ENCODE data around the gene ABCA1. TPM values are rescaled to one million over a fixed set of nuclear protein-coding genes. Genes with fewer than 3 reads are reported as not detected.

ABCA1 gene
- total RNA-seq, 1 donor = 43.4 TPM

- H3K9me3 ChIP-seq (ENCODE audit: low read depth, low read length) = no peaks in the 10 kb centered on the region
- no peaks in the 10 kb centered on the region for H3K27me3 ChIP-seq (ENCODE audit: insufficient read depth, low read length)
- H3K4me1 ChIP-seq (ENCODE audit: insufficient read depth, low read length) = peaks cover 32% of the 10 kb centered on the region
- H3K4me3 ChIP-seq (ENCODE audit: low read length) = no peak overlapping the region
Observed at GRCh38 chr9:104875320-104875719, 52.6 kb downstream of the ABCA1 start.

GRCh38 chr9:104873489-104873850, 54.5 kb downstream of the ABCA1 start:
- H3K4me3 ChIP-seq (ENCODE audit: low read length) = no peak overlapping the region
- H3K9me3 ChIP-seq (ENCODE audit: low read depth, low read length) = no peaks in the 10 kb centered on the region
- H3K4me1 ChIP-seq (ENCODE audit: insufficient read depth, low read length) = peaks cover 50% of the 10 kb centered on the region
- H3K27me3 ChIP-seq (ENCODE audit: insufficient read depth, low read length) = no peaks in the 10 kb centered on the region

GRCh38 chr9:104872656-104873488, 55.1 kb downstream of the ABCA1 start:
- Histone ChIP-seq H3K27me3 (ENCODE audit: insufficient read depth, low read length) (no peaks in the 10 kb centered on the region), H3K4me3 (ENCODE audit: low read length) (no peak overlapping the region), H3K9me3 (ENCODE audit: low read depth, low read length) (no peaks in the 10 kb centered on the region), H3K4me1 (ENCODE audit: insufficient read depth, low read length) (peaks cover 56% of the 10 kb centered on the region)

GRCh38 chr9:104871961-104872527, 55.9 kb downstream of the ABCA1 start:
- peaks cover 60% of the 10 kb centered on the region for H3K4me1 ChIP-seq (ENCODE audit: insufficient read depth, low read length)

GRCh38 chr9:104869811-104870210, 58.1 kb downstream of the ABCA1 start:
- Histone ChIP-seq H3K4me3 (ENCODE audit: low read length) (no peak overlapping the region), H3K9me3 (ENCODE audit: low read depth, low read length) (no peaks in the 10 kb centered on the region), H3K4me1 (ENCODE audit: insufficient read depth, low read length) (peaks cover 74% of the 10 kb centered on the region), H3K27me3 (ENCODE audit: insufficient read depth, low read length) (no peaks in the 10 kb centered on the region)

More at GRCh38 chr9:104871961-104872527, 55.9 kb downstream of the ABCA1 start:
- Histone ChIP-seq H3K4me3 (ENCODE audit: low read length) (no peak overlapping the region), H3K27me3 (ENCODE audit: insufficient read depth, low read length) (no peaks in the 10 kb centered on the region), H3K9me3 (ENCODE audit: low read depth, low read length) (no peaks in the 10 kb centered on the region)

GRCh38 chr9:104868687-104869404, 59.1 kb downstream of the ABCA1 start:
- Histone ChIP-seq H3K9me3 (ENCODE audit: low read depth, low read length) (no peaks in the 10 kb centered on the region), H3K27me3 (ENCODE audit: insufficient read depth, low read length) (no peaks in the 10 kb centered on the region), H3K4me1 (ENCODE audit: insufficient read depth, low read length) (peaks cover 78% of the 10 kb centered on the region), H3K4me3 (ENCODE audit: low read length) (no peak overlapping the region)

- peaks cover 77% of the 10 kb centered on the region for H3K4me1 ChIP-seq (ENCODE audit: insufficient read depth, low read length)
- no peak overlapping the region for H3K4me3 ChIP-seq (ENCODE audit: low read length)
- H3K27me3 ChIP-seq (ENCODE audit: insufficient read depth, low read length) = no peaks in the 10 kb centered on the region
- no peaks in the 10 kb centered on the region for H3K9me3 ChIP-seq (ENCODE audit: low read depth, low read length)
Observed at GRCh38 chr9:104868303-104868686, 59.7 kb downstream of the ABCA1 start.

GRCh38 chr9:104866191-104866590, 61.8 kb downstream of the ABCA1 start:
- H3K4me3 ChIP-seq (ENCODE audit: low read length) = no peak overlapping the region
- peaks cover 65% of the 10 kb centered on the region for H3K4me1 ChIP-seq (ENCODE audit: insufficient read depth, low read length)
- no peaks in the 10 kb centered on the region for H3K9me3 ChIP-seq (ENCODE audit: low read depth, low read length)
- H3K27me3 ChIP-seq (ENCODE audit: insufficient read depth, low read length) = no peaks in the 10 kb centered on the region

GRCh38 chr9:104864675-104865104, 63.3 kb downstream of the ABCA1 start:
- Histone ChIP-seq H3K4me3 (ENCODE audit: low read length) (no peak overlapping the region), H3K9me3 (ENCODE audit: low read depth, low read length) (no peaks in the 10 kb centered on the region), H3K4me1 (ENCODE audit: insufficient read depth, low read length) (peaks cover 70% of the 10 kb centered on the region), H3K27me3 (ENCODE audit: insufficient read depth, low read length) (no peaks in the 10 kb centered on the region)

- Histone ChIP-seq H3K27me3 (ENCODE audit: insufficient read depth, low read length) (no peaks in the 10 kb centered on the region), H3K4me3 (ENCODE audit: low read length) (no peak overlapping the region), H3K4me1 (ENCODE audit: insufficient read depth, low read length) (peaks cover 61% of the 10 kb centered on the region), H3K9me3 (ENCODE audit: low read depth, low read length) (no peaks in the 10 kb centered on the region)
Observed at GRCh38 chr9:104863180-104863883, 64.6 kb downstream of the ABCA1 start.

GRCh38 chr9:104861397-104861796, 66.6 kb downstream of the ABCA1 start:
- H3K4me3 ChIP-seq (ENCODE audit: low read length) = no peak overlapping the region
- H3K9me3 ChIP-seq (ENCODE audit: low read depth, low read length) = no peaks in the 10 kb centered on the region
- H3K4me1 ChIP-seq (ENCODE audit: insufficient read depth, low read length) = peaks cover 47% of the 10 kb centered on the region
- no peaks in the 10 kb centered on the region for H3K27me3 ChIP-seq (ENCODE audit: insufficient read depth, low read length)

- Histone ChIP-seq H3K4me1 (ENCODE audit: insufficient read depth, low read length) (peaks cover 39% of the 10 kb centered on the region), H3K27me3 (ENCODE audit: insufficient read depth, low read length) (no peaks in the 10 kb centered on the region), H3K9me3 (ENCODE audit: low read depth, low read length) (no peaks in the 10 kb centered on the region), H3K4me3 (ENCODE audit: low read length) (no peak overlapping the region)
Observed at GRCh38 chr9:104860263-104860662, 67.7 kb downstream of the ABCA1 start.

- no peaks in the 10 kb centered on the region for H3K27me3 ChIP-seq (ENCODE audit: insufficient read depth, low read length)
Observed at GRCh38 chr9:104858846-104859245, 69.1 kb downstream of the ABCA1 start.

GRCh38 chr9:104858271-104858670, 69.7 kb downstream of the ABCA1 start:
- Histone ChIP-seq H3K4me3 (ENCODE audit: low read length) (no peak overlapping the region), H3K27me3 (ENCODE audit: insufficient read depth, low read length) (no peaks in the 10 kb centered on the region), H3K4me1 (ENCODE audit: insufficient read depth, low read length) (peaks cover 28% of the 10 kb centered on the region), H3K9me3 (ENCODE audit: low read depth, low read length) (no peaks in the 10 kb centered on the region)

More at GRCh38 chr9:104858846-104859245, 69.1 kb downstream of the ABCA1 start:
- peaks cover 33% of the 10 kb centered on the region for H3K4me1 ChIP-seq (ENCODE audit: insufficient read depth, low read length)
- H3K4me3 ChIP-seq (ENCODE audit: low read length) = no peak overlapping the region
- H3K9me3 ChIP-seq (ENCODE audit: low read depth, low read length) = no peaks in the 10 kb centered on the region
